Activated naive CD4-positive, alpha-beta T cell treated with Interleukin-2 at 50 U/mL for 16 hours (primary cell): Measurements from ENCODE around the gene MME.

Source experiments
- DNase-seq: peaks from one replicate; pipeline ENCODE4 v3.0.0-alpha.2; 2020

MME gene

GRCh38 chr3:155079746-155080487 lies at the start of gene MME:
Gene MME, plus strand, starts transcription at chr3:155080319. Its CDS starts 3,849 bp downstream, at chr3:155084168.
- no peak for DNase-seq

- no peak for DNase-seq
Measured at GRCh38 chr3:155031186-155031585, 48.9 kb upstream of the MME start.

GRCh38 chr3:155032918-155033317 lies 47.2 kb upstream of the MME start:
- no peak for DNase-seq

- no peak for DNase-seq
Measured at GRCh38 chr3:155034786-155035185, 45.3 kb upstream of the MME start.

GRCh38 chr3:155035553-155035952 lies 44.6 kb upstream of the MME start:
- no peak for DNase-seq

- DNase-seq: no peak
Measured at GRCh38 chr3:155037508-155038202, 42.5 kb upstream of the MME start.

- DNase-seq: no peak
Measured at GRCh38 chr3:155038203-155038554, 41.9 kb upstream of the MME start.

GRCh38 chr3:155046935-155047334 lies 33.2 kb upstream of the MME start:
- DNase-seq: no peak

GRCh38 chr3:155047672-155048071 lies 32.4 kb upstream of the MME start:
- DNase-seq: no peak

- DNase-seq: no peak
Measured at GRCh38 chr3:155049959-155050358, 30.2 kb upstream of the MME start.

GRCh38 chr3:155052470-155052869 lies 27.6 kb upstream of the MME start:
- DNase-seq: no peak

GRCh38 chr3:155053756-155054155 lies 26.4 kb upstream of the MME start:
- no peak for DNase-seq

- no peak for DNase-seq
Measured at GRCh38 chr3:155064920-155065319, 15.2 kb upstream of the MME start.

GRCh38 chr3:155065537-155065936 lies 14.6 kb upstream of the MME start:
- DNase-seq: no peak

GRCh38 chr3:155069729-155070128 lies 10.4 kb upstream of the MME start:
- no peak for DNase-seq

- DNase-seq: no peak
Measured at GRCh38 chr3:155070316-155070715, 9.8 kb upstream of the MME start.

- DNase-seq: no peak
Measured at GRCh38 chr3:155070932-155071387, 9.2 kb upstream of the MME start.

- DNase-seq: no peak
Measured at GRCh38 chr3:155075200-155075599, 4.9 kb upstream of the MME start.

- no peak for DNase-seq
Measured at GRCh38 chr3:155076888-155077287, 3.2 kb upstream of the MME start.

GRCh38 chr3:155078711-155079467 lies 1.2 kb upstream of the MME start:
- DNase-seq: no peak

GRCh38 chr3:155079468-155079745 lies 712 bp upstream of the MME start:
- DNase-seq: no peak

- DNase-seq: no peak
Measured at GRCh38 chr3:155080692-155081091, 573 bp downstream of the MME start.

- DNase-seq: no peak
Measured at GRCh38 chr3:155083313-155083905, 3.3 kb downstream of the MME start.

- no peak for DNase-seq
Measured at GRCh38 chr3:155084567-155084966, 4.4 kb downstream of the MME start.
